ENCODE data around the gene COASY. TPM values are rescaled to one million over a fixed set of nuclear protein-coding genes. Genes with fewer than 3 reads are reported as not detected.
"Not testable (repeated sequence)": the region's sequence is repeated elsewhere in the genome, so short reads cannot be mapped to it uniquely, and the experiment has no call there.

COASY gene
- total and polyA plus RNA-seq, 5 experiments from 2014 or later, result 48.3 to 72.3 (median 67.0) TPM

DNA sequence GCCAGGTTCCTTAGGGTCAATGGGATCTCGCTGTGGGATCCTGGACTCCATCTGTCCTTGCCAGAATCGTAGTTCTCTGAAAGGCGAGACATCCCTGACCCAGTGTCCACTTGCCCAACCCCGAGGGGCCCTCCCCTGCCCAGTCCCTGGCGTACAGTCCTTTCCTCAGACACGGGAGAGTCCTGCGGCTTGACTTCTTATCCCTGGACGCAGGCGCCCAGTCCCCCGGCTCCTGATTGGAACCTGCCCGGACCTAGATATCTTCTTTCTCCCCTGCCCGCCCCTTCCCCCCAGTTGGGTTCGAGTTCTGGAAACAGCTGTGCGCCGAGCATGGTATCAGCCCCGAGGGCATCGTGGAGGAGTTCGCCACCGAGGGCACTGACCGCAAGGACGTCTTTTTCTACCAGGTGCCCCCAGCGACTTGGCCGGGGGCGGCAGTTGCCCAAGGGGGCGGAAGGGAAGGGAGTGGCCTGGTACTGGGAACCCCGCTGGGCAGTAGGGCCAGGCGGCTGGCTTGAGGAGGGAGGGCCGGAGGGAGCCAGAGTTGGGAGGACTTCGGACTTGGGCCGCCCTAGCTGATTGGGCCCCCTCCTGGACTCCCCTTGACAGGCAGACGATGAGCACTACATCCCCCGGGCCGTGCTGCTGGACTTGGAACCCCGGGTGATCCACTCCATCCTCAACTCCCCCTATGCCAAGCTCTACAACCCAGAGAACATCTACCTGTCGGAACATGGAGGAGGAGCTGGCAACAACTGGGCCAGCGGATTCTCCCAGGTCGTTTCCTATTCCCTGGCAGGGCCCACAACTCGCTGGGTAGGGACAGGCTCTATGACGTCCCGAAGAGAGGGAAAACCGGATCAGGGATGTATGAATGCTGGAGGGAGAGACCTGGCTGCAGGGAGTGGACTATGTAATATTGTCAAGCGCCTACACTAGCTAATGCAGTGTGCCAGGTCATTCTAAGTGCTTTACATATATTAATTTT is 48.2 kb downstream of the COASY start:
- DNase-seq, result peak in 3 of 10 donors; percentile 6 to 21 (median 15)

DNA sequence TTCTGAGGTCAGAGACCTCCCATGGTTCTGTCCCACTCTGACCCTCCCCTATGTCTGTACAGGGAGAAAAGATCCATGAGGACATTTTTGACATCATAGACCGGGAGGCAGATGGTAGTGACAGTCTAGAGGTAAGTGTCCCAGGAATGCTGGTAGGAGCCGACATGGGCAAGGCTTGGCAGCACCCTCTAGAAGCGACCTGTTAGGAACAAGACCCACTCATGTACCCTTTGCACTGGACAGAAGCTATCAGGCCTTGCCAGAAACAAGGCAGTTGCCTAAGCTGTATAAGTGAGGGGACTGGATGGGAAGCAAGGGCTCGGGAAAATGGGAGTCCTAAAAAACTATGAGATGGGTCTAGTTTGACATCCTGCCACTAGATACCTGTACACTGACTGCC is 50.1 kb downstream of the COASY start:
- H3K4me1 Mint-ChIP-seq, result peaks cover 9 to 26% (median 22%) of the 10 kb centered on the region in 4 donors
- POLR2A ChIA-PET, result interaction anchor here (1.0 kb wide), 1 partner anchor 21 kb away, joined by 3 read pairs; no protein-coding TSS in a partner anchor
- DNase-seq (no peak), ATAC-seq (no peak)
- peaks cover 3 to 41% (median 22%) of the 10 kb centered on the region in 3 donors for H3K36me3 Mint-ChIP-seq
- no peaks in the 10 kb centered on the region for H3K9me3 Mint-ChIP-seq
- peak overlapping the region in 2 of 10 donors; percentile 53 to 75 for H3K4me3 Mint-ChIP-seq
- H3K27me3 Mint-ChIP-seq, result no peaks in the 10 kb centered on the region
- peak overlapping the region in 2 of 10 donors; percentile 7 to 27 for H3K27ac Mint-ChIP-seq

More for the DNA sequence above, 48.2 kb downstream of the COASY start:
- ATAC-seq, H3K27me3 Mint-ChIP-seq, H3K9me3 Mint-ChIP-seq: not testable (repeated sequence)
- Mint-ChIP-seq H3K4me1 (peaks cover 21 to 46% (median 41%) of the 10 kb centered on the region in 4 donors), H3K4me3 (peak overlapping the region; percentile 97 to 100 (median 100)), H3K36me3 (peaks cover 3 to 46% (median 19%) of the 10 kb centered on the region in 3 donors), H3K27ac (peak overlapping the region; percentile 94 to 100 (median 99))
- POLR2A ChIA-PET, result interaction anchor here (0.5 to 3.3 kb wide), 22 partner anchors 9 to 757 kb away, joined by 3 to 26 read pairs (median 4); partner anchors contain the start of genes CNP, MLX, NAGLU and PSMC3IP

- Mint-ChIP-seq H3K4me1 (peaks cover 5 to 15% (median 11%) of the 10 kb centered on the region in 4 donors), H3K9me3 (no peaks in the 10 kb centered on the region), H3K27ac (peak overlapping the region in 1 of 10 donors; percentile 28), H3K4me3 (no peak overlapping the region), H3K27me3 (no peaks in the 10 kb centered on the region), H3K36me3 (peaks cover under 1 to 41% (median 22%) of the 10 kb centered on the region in 3 donors)
- ATAC-seq, result no peak
- no peak for DNase-seq
- POLR2A ChIA-PET, result no interaction called here
Observed at GRCh38 chr17:42613699-42614295, 51.8 kb downstream of the COASY start.

Small RNAs within 50 kb of the gene (microRNA-seq; reads per million reads assigned to microRNA genes)
- 1.4 reads per million for gene MIR5010 (ENCODE audit: borderline microRNAs expressed)

Other genes with a start within 250 kb of the COASY start
- 100 to 1,000 TPM; 130 to 135 TPM for gene STAT3, start 173.7 kb upstream of the COASY start, total RNA-seq
- 100 to 1,000 TPM; 129 to 154 (median 153) TPM for gene STAT3, start 173.7 kb upstream of the COASY start, polyA plus RNA-seq
- not detected for gene CAVIN1, start 138.9 kb upstream of the COASY start, total RNA-seq
- under 1 TPM in 1 of 3 donors, not detected in 2; 0.03 TPM for gene CAVIN1, start 138.9 kb upstream of the COASY start, polyA plus RNA-seq
- gene ATP6V0A1, start 103.3 kb upstream of the COASY start, total RNA-seq, result 10 to 100 TPM; 18.3 to 19.1 TPM
- gene ATP6V0A1, start 103.3 kb upstream of the COASY start, polyA plus RNA-seq, result 10 to 100 TPM in 2 of 3 donors, 1 to 10 TPM in 1; 4.1 to 12.6 (median 10.3) TPM
- gene NAGLU, start 25.9 kb upstream of the COASY start, total RNA-seq, result 10 to 100 TPM; 26.4 to 28.5 TPM
- gene NAGLU, start 25.9 kb upstream of the COASY start, polyA plus RNA-seq, result 10 to 100 TPM in 2 of 3 donors, 1 to 10 TPM in 1; 8.0 to 16.2 (median 13.4) TPM
- 1 to 10 TPM; 1.4 to 2.1 TPM for gene HSD17B1, start 9.2 kb upstream of the COASY start, total RNA-seq
- gene HSD17B1, start 9.2 kb upstream of the COASY start, polyA plus RNA-seq, result under 1 TPM; 0.18 to 0.98 (median 0.24) TPM
- 10 to 100 TPM; 58.2 to 67.8 TPM for gene MLX, start 5.0 kb downstream of the COASY start, total RNA-seq
- gene MLX, start 5.0 kb downstream of the COASY start, polyA plus RNA-seq, result 10 to 100 TPM; 24.6 to 47.1 (median 25.0) TPM
- gene PSMC3IP, start 15.6 kb downstream of the COASY start, total RNA-seq, result 1 to 10 TPM; 3.3 to 4.6 TPM
- gene PSMC3IP, start 15.6 kb downstream of the COASY start, polyA plus RNA-seq, result 1 to 10 TPM in 1 of 3 donors, under 1 TPM in 2; 0.69 to 1.1 (median 0.71) TPM
- 100 to 1,000 TPM; 139 to 147 TPM for gene RETREG3, start 47.2 kb downstream of the COASY start, total RNA-seq
- 100 to 1,000 TPM; 119 to 131 (median 122) TPM for gene RETREG3, start 47.2 kb downstream of the COASY start, polyA plus RNA-seq
- gene TUBG1, start 47.5 kb downstream of the COASY start, total RNA-seq, result 10 to 100 TPM; 12.7 to 16.3 TPM
- 10 to 100 TPM in 1 of 3 donors, 1 to 10 TPM in 2; 6.7 to 10.3 (median 7.8) TPM for gene TUBG1, start 47.5 kb downstream of the COASY start, polyA plus RNA-seq
- 10 to 100 TPM; 18.1 to 22.1 TPM for gene TUBG2, start 97.1 kb downstream of the COASY start, total RNA-seq
- gene TUBG2, start 97.1 kb downstream of the COASY start, polyA plus RNA-seq, result 1 to 10 TPM; 4.9 to 6.9 (median 6.0) TPM
- gene PLEKHH3, start 114.8 kb downstream of the COASY start, total RNA-seq, result not detected
- gene PLEKHH3, start 114.8 kb downstream of the COASY start, polyA plus RNA-seq, result not detected
- 1 to 10 TPM; 1.3 to 1.7 TPM for gene CCR10, start 119.7 kb downstream of the COASY start, total RNA-seq
- gene CCR10, start 119.7 kb downstream of the COASY start, polyA plus RNA-seq, result 1 to 10 TPM in 1 of 3 donors, under 1 TPM in 2; 0.68 to 1.8 (median 0.75) TPM
- 1 to 10 TPM; 2.7 to 3.0 TPM for gene CNTNAP1, start 120.4 kb downstream of the COASY start, total RNA-seq
- under 1 TPM in 1 of 3 donors, not detected in 2; 0.05 TPM for gene CNTNAP1, start 120.4 kb downstream of the COASY start, polyA plus RNA-seq
- gene EZH1, start 182.9 kb downstream of the COASY start, total RNA-seq, result 100 to 1,000 TPM; 186 to 197 TPM
- gene EZH1, start 182.9 kb downstream of the COASY start, polyA plus RNA-seq, result 10 to 100 TPM; 30.6 to 44.6 (median 32.0) TPM
- gene RAMP2, start 199.1 kb downstream of the COASY start, total RNA-seq, result not detected
- gene RAMP2, start 199.1 kb downstream of the COASY start, polyA plus RNA-seq, result not detected
- gene VPS25, start 211.3 kb downstream of the COASY start, total RNA-seq, result 10 to 100 TPM; 51.0 to 55.2 TPM
- gene VPS25, start 211.3 kb downstream of the COASY start, polyA plus RNA-seq, result 10 to 100 TPM; 43.9 to 64.5 (median 56.3) TPM
- under 1 TPM; 0.27 to 0.62 TPM for gene WNK4, start 218.5 kb downstream of the COASY start, total RNA-seq
- gene WNK4, start 218.5 kb downstream of the COASY start, polyA plus RNA-seq, result under 1 TPM in 1 of 3 donors, not detected in 2; 0.09 TPM
- 10 to 100 TPM; 26.7 to 27.0 TPM for gene COA3, start 236.6 kb downstream of the COASY start, total RNA-seq
- gene COA3, start 236.6 kb downstream of the COASY start, polyA plus RNA-seq, result 100 to 1,000 TPM; 106 to 119 (median 118) TPM
- not detected for gene CNTD1, start 236.7 kb downstream of the COASY start, total RNA-seq
- gene CNTD1, start 236.7 kb downstream of the COASY start, polyA plus RNA-seq, result under 1 TPM; 0.12 to 0.52 (median 0.24) TPM